Effector CD8-positive, alpha-beta T cell (primary cell): Measurements from ENCODE around the gene GPR87.

Experiments used
- DNase-seq: peaks from one replicate; lab custom pipeline; 2025; lab: John Stamatoyannopoulos, UW

The GPR87 gene

GRCh38 chr3:151315846-151316245 lies 774 bp downstream of the GPR87 start:
- DNase-seq: no peak

- no peak for DNase-seq
These were observed 1.5 kb downstream of the GPR87 start for GRCh38 chr3:151315136-151315535.

GRCh38 chr3:151314593-151314992 lies 2.0 kb downstream of the GPR87 start:
- DNase-seq: no peak

- no peak for DNase-seq
These were observed 2.5 kb downstream of the GPR87 start for GRCh38 chr3:151314137-151314536.

- no peak for DNase-seq
These were observed 3.6 kb downstream of the GPR87 start for GRCh38 chr3:151312972-151313371.

- DNase-seq: no peak
These were observed 7.1 kb downstream of the GPR87 start for GRCh38 chr3:151309566-151309965.

GRCh38 chr3:151307583-151308488 lies 8.8 kb downstream of the GPR87 start:
- DNase-seq: no peak

- DNase-seq: no peak
These were observed 9.5 kb downstream of the GPR87 start for GRCh38 chr3:151307131-151307530.

GRCh38 chr3:151306168-151306810 lies 10.3 kb downstream of the GPR87 start:
- DNase-seq: no peak

GRCh38 chr3:151305775-151306151 lies 10.9 kb downstream of the GPR87 start:
- no peak for DNase-seq

- DNase-seq: no peak
These were observed 11.4 kb downstream of the GPR87 start for GRCh38 chr3:151305060-151305774.

GRCh38 chr3:151303751-151304150 lies 12.9 kb downstream of the GPR87 start:
- no peak for DNase-seq

- no peak for DNase-seq
These were observed 14.8 kb downstream of the GPR87 start for GRCh38 chr3:151301787-151302186.

- no peak for DNase-seq
These were observed 16.1 kb downstream of the GPR87 start for GRCh38 chr3:151300539-151300938.

GRCh38 chr3:151299006-151299405 lies 17.6 kb downstream of the GPR87 start:
- no peak for DNase-seq

GRCh38 chr3:151297429-151297828 lies 19.2 kb downstream of the GPR87 start:
- no peak for DNase-seq

- DNase-seq: no peak
These were observed 20.4 kb downstream of the GPR87 start for GRCh38 chr3:151296226-151296625.

GRCh38 chr3:151293127-151293526 lies 23.5 kb downstream of the GPR87 start:
- no peak for DNase-seq

- no peak for DNase-seq
These were observed 25.9 kb downstream of the GPR87 start for GRCh38 chr3:151290673-151291072.

- no peak for DNase-seq
These were observed 27.2 kb downstream of the GPR87 start for GRCh38 chr3:151289445-151289844.

- no peak for DNase-seq
These were observed 30.7 kb downstream of the GPR87 start for GRCh38 chr3:151285940-151286339.

GRCh38 chr3:151283907-151284461 lies 32.6 kb downstream of the GPR87 start:
- no peak for DNase-seq
